HPDE6-E6E7 (cell line): ENCODE data around the gene ADORA2A.
A peak's percentile ranks its signal among the peaks of the same experiment; 100 is the strongest.

Experiments used
- DNase-seq: peaks from one replicate; pipeline ENCODE4 v3.0.0; 2011; ENCODE audit warnings: missing footprints; ENCODE audit errors: extremely low spot score

The ADORA2A gene

GRCh38 chr22:24417901-24418641 is 9.3 kb upstream of the ADORA2A start:
- DNase-seq: no peak

DNA sequence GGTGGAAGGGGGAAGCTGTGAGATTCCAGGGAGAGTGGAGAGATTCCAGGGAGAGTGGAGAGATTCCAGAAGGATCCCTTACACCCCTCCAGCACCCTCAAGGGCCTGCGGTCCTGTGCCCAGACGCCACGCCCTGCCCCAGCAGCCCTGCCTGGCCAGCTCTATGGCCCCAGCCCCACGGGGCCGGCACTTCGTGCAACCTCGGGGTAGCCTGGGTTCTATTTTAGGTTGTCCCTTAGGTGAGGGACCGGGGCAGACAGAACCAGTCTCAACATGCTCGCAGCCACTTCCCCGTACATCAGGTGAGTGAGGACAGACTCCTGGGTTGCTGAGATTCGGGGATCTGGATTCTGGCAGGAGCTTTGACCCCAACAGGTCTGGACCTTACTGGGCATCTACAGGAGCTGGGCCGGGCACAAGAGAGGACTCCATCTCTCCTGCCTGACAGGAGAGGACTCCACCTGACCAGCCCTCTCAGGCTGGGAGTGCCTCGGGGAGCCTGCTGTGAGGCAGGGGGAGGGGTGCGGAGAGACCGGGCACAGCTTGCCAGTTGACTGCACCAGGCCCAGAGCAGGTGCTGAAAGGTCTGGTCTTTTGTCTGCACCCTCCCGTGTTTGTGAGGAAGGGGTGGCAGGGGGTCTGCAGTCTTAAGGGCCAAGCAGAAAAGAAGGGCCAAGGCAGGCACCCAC is 8.5 kb upstream of the ADORA2A start:
- no peak for DNase-seq

DNA sequence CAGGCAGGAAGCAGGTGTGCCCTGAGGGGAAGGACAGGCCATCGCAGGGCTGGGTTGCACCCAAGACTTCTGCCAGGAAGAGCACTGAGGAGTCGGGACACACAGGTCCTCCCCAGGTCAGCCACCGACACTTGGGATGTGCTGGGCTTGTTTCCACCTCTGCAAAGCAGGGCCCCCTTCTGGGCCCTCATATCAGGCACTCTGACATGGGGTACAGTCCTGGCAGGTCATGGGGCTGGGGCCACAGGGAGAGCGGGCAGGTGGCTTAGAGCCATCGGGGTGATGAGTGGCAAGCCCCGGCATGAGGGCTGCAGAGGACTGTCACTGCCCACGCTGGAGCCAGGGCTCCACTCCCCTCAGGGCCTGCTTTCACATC is 7.9 kb upstream of the ADORA2A start:
- no peak for DNase-seq

- DNase-seq: no peak
Observed at GRCh38 chr22:24420072-24420976, 7.1 kb upstream of the ADORA2A start.

DNA sequence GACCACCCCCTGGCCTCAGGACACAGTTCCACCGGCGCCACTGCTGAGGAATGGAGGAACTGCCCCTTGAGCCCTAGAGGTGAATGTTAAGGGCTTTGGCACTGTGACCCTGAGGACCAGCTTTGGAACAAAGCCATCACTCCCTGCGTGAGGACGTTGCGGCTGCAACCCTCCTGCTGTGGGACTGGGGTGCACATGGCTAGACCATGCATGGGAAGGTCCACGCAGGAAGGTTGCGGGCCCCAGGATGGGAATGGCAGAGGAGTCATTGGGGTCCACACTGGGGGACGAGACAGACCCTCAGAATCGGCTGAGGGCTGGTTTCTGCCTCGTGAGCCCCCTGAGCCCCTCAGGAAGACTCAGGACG is 6.4 kb upstream of the ADORA2A start:
- no peak for DNase-seq

- no peak for DNase-seq
Observed at GRCh38 chr22:24421428-24421931, 5.9 kb upstream of the ADORA2A start.

DNA sequence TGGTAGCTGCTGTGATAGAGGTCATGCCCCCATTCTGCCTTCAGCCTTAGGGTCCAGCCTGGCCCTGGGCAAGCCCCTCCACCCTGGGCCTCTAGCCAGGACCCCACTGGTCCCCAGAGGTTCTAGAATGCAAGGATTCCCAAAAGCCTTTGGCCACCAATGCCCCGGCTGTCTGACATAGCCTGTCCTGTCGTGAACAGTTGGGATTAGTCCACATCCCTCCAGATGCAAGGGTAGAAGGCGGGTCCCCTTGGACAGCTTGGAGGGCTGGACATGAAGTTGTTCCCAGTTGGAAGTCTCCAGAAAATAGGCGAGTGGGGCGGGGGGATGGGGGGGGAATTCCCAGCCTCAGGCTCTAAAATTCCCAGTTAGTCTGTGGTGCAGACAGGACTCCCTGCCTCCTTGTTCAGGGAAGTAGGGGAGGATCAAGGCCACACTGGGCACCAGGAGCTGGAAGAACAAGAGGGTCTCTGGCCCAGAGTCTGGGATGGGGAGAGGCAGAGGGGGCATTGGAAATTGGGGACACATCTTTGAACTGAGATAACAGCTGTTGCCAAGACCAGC is 5.2 kb upstream of the ADORA2A start:
- DNase-seq: no peak

GRCh38 chr22:24423519-24424000 is 3.8 kb upstream of the ADORA2A start:
- DNase-seq: peak; percentile 39

- DNase-seq: no peak
Observed at GRCh38 chr22:24424001-24424900, 3.1 kb upstream of the ADORA2A start.

GRCh38 chr22:24424901-24425775 is 2.3 kb upstream of the ADORA2A start:
- DNase-seq: no peak

GRCh38 chr22:24426436-24426835 is 963 bp upstream of the ADORA2A start:
- DNase-seq: no peak

GRCh38 chr22:24426851-24427499 is 424 bp upstream of the ADORA2A start:
- no peak for DNase-seq

DNA sequence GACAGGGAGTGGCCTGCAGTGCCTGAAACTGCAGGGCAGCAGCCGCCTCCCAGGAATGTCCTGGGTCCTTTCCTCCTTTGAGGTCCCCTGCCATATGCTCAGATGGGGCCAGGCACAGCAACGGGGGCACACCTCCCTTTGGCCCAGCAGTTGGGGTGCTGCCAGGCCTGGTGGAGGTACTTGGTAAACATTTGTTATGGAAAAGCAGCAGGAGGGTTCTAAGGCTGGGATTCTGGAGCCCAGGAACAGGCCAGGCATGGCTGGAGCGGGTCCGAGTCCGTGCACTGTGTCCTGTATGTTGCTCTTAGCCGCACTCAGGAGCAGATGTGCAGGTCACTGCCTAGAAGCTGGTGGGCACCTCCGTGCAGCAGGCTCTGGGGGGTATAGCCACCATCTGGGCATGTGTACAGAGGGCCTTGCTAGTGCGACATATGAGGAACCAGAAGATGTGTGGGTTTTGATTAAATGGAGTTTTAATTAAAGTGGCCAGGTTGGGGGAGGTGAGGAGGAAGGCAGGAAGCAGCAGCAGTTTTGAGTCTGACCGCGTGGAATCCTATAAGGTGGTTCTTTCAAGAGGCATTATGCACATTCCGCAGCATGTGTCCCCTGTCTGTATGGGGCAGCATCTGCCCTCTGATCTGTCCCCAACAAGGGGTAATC is 1.5 kb downstream of the ADORA2A start:
- no peak for DNase-seq

GRCh38 chr22:24429411-24430365 is 2.3 kb downstream of the ADORA2A start:
- DNase-seq: no peak

DNA sequence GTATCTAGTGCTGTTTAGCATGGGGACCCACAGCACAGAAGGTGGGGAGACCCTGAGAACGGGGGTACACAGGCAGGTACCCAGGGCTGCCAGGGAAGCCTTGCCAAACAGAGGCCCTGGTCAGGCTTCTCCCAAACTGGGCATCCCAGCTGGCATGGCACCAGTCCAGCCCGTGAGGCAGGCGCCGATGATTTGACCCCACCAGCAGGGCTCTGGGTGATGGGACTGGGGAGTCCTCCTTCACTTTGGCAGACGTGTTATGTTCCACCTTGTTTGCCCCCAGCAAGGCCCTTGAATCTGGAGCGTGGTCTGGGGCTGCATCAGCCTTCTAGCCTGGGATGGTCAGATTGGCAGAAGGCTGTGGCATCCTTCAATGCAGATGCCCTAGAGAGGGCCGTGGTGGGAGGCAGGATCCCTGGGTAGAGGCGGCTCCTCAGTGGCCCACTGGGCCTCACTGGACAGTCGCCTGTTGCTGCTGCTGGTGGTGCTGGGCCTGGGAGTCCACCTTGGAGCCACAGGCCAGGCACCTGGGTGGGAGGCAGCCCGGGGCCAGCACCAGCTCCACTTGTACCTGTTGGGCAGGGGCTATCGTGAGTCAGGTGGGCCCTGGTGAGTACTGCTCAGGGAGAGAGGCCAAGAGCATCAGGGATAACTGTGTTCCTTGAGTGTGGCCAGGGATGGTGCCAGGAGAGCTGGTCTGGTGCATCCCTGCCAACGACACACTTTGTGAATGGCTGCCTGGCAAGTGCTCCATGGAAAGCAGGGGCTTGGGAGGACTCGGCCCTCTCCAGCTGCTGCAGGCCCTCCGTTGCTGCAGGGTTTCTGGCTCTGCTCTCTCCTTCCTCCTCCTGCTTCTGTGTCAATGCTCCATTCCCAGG is 3.3 kb downstream of the ADORA2A start:
- DNase-seq: no peak

- no peak for DNase-seq
Observed at GRCh38 chr22:24431309-24432034, 4.1 kb downstream of the ADORA2A start.
